Prostate gland (tissue), 2 donors: Measurements from ENCODE around the gene GMDS. TPM values are rescaled to one million over a fixed set of nuclear protein-coding genes. Genes with fewer than 3 reads are reported as not detected.

Experiments used
- DNase-seq: peaks from one replicate; pipeline ENCODE4 v3.0.0-alpha.2; 2019; ENCODE audit warnings: low spot score
- H3K27ac ChIP-seq, 2 donors: fragments of 200-600 bp; sonication (generic); 2 replicates each; pipeline ENCODE4 v1.5.1; 2017 to 2019
- H3K27me3 ChIP-seq: fragments of 200-600 bp; sonication (generic); replicated peaks from 2 replicates; pipeline ENCODE4 v1.5.1; 2019; ENCODE audit not compliant: insufficient read depth
- H3K36me3 ChIP-seq, 2 donors: fragments of 200-600 bp; sonication (generic); 1 replicate in 1 of 2; 2 replicates in 1 of 2; pipeline versions ENCODE4 v1.5.1 to v1.8.1; 2017 to 2019
- H3K4me1 ChIP-seq: fragments of 200-600 bp; sonication (generic); replicated peaks from 2 replicates; pipeline ENCODE4 v1.5.1; 2019
- H3K4me3 ChIP-seq, 2 donors: fragments of 200-600 bp; sonication (generic); 2 replicates each; pipeline ENCODE4 v1.5.1; 2017 to 2019
- H3K9me3 ChIP-seq: fragments of 200-600 bp; sonication (generic); 2 replicates; pipeline ENCODE4 v1.5.1; 2017
- CTCF ChIP-seq, 4 experiments: fragments of 200-600 bp in 2 of 4; fragments of 450-650 bp in 2 of 4; sonication (generic) in 2 of 4; IDR thresholded peaks; 1 replicate in 3 of 4; 2 replicates in 1 of 4; pipeline ENCODE4 v1.5.1; 2016 to 2019; ENCODE audit warnings: antibody characterized with exemption in 4 of 4, mild to moderate bottlenecking in 2 of 4, moderate library complexity in 2 of 4
- POLR2A ChIP-seq: fragments of 450-650 bp; IDR thresholded peaks from one replicate; pipeline ENCODE4 v1.6.1; 2016; ENCODE audit warnings: antibody characterized with exemption, mild to moderate bottlenecking
- POLR2AphosphoS5 ChIP-seq: sonication (generic); formaldehyde crosslinking; IDR thresholded peaks from one replicate; pipeline ENCODE4 v1.6.1; 2017; ENCODE audit warnings: antibody characterized with exemption
- WGBS: methylation state at CpG from one replicate; pipeline ENCODE4 v1.1.5; 2018; 5-methylcytosine and 5-hydroxymethylcytosine counted together
- intact Hi-C: fragments of 100-400 bp; cut with DNase I; formaldehyde crosslinking; loops from one replicate; pipeline ENCODE4 v1.14.2; 2022
- total RNA-seq, 2 donors: library from RNA; depleted of rRNA; stranded (reverse); fragments of >200 nt; gene quantifications; one replicate each; pipeline ENCODE4 v1.1.0, GENCODE V29; 2016

Gene GMDS
- total RNA-seq, 2 donors from 2014 or later, result 24.9 to 29.9 TPM

GRCh38 chr6:1687402-1687801 lies 558.0 kb downstream of the GMDS start:
- H3K9me3 ChIP-seq, result no peaks in the 10 kb centered on the region
- H3K27me3 ChIP-seq, result no peaks in the 10 kb centered on the region
- intact Hi-C loops, result no loop called here
- TF ChIP-seq CTCF (IDR thresholded peaks at IDR 0.05) (no peak), POLR2AphosphoS5 (no peak), POLR2A (no peak)
- H3K27ac ChIP-seq, result no peak overlapping the region
- no peaks in the 10 kb centered on the region for H3K4me1 ChIP-seq
- DNase-seq, result no peak
- WGBS, result 93% methylated on average over 6 of the region's 6 CpGs
- no peak overlapping the region for H3K4me3 ChIP-seq
- H3K36me3 ChIP-seq, result no peaks in the 10 kb centered on the region

- H3K27ac ChIP-seq, result no peak overlapping the region
- WGBS, result 48% methylated on average over 9 of the region's 9 CpGs
- no peak for TF ChIP-seq POLR2A
- TF ChIP-seq CTCF (IDR thresholded peaks at IDR 0.05), result no peak
- TF ChIP-seq POLR2AphosphoS5, result no peak
Observed at GRCh38 chr6:1686117-1687098, 559.0 kb downstream of the GMDS start.

GRCh38 chr6:1679688-1680068 lies 565.7 kb downstream of the GMDS start:
- Histone ChIP-seq H3K9me3 (no peaks in the 10 kb centered on the region), H3K27ac (peak overlapping the region; percentile 31 to 32), H3K27me3 (no peaks in the 10 kb centered on the region), H3K4me3 (no peak overlapping the region), H3K4me1 (peaks cover 7% of the 10 kb centered on the region), H3K36me3 (no peaks in the 10 kb centered on the region)
- TF ChIP-seq POLR2A (no peak), CTCF (IDR thresholded peaks at IDR 0.05) (no peak), POLR2AphosphoS5 (peak; percentile 86)
- DNase-seq, result peak; percentile 69
- 33% methylated on average over 2 of the region's 2 CpGs for WGBS
- intact Hi-C loops, result no loop called here

More at GRCh38 chr6:1686117-1687098, 559.0 kb downstream of the GMDS start:
- Histone ChIP-seq H3K4me1 (no peaks in the 10 kb centered on the region), H3K27me3 (no peaks in the 10 kb centered on the region), H3K4me3 (no peak overlapping the region), H3K36me3 (no peaks in the 10 kb centered on the region), H3K9me3 (no peaks in the 10 kb centered on the region)
- intact Hi-C loops, result no loop called here
- peak; percentile 29 for DNase-seq

GRCh38 chr6:1679031-1679687 lies 566.2 kb downstream of the GMDS start:
- peak overlapping the region; percentile 31 to 32 for H3K27ac ChIP-seq

More at GRCh38 chr6:1679031-1679687, 566.2 kb downstream of the GMDS start:
- Histone ChIP-seq H3K4me1 (peaks cover 7% of the 10 kb centered on the region), H3K4me3 (no peak overlapping the region), H3K27me3 (no peaks in the 10 kb centered on the region), H3K9me3 (no peaks in the 10 kb centered on the region), H3K36me3 (no peaks in the 10 kb centered on the region)
- TF ChIP-seq POLR2A (no peak), CTCF (IDR thresholded peaks at IDR 0.05) (no peak), POLR2AphosphoS5 (no peak)
- WGBS, result 25% methylated on average over 13 of the region's 13 CpGs
- intact Hi-C loops, result no loop called here
- DNase-seq, result peak; percentile 24
